LNCaP clone FGC (cell line): ENCODE measurements around the gene PERM1.

Experiments used
- DNase-seq: peaks from one replicate; pipeline ENCODE4 v3.0.0-alpha.2; 2011; ENCODE audit warnings: low read depth
- H3K4me3 ChIP-seq: 2 replicates; pipeline ENCODE4 v1.5.1; 2011; ENCODE audit warnings: mild to moderate bottlenecking, low read depth, low read length, control low read depth
- TF ChIP-seq, protein P1 (sequence below): IDR thresholded peaks from 2 replicates; pipeline ENCODE4 v1.5.1; 2012; ENCODE audit warnings: mild to moderate bottlenecking; ENCODE audit not compliant: control insufficient read depth, insufficient read depth; ENCODE audit errors: extremely low read depth

The PERM1 gene

DNA sequence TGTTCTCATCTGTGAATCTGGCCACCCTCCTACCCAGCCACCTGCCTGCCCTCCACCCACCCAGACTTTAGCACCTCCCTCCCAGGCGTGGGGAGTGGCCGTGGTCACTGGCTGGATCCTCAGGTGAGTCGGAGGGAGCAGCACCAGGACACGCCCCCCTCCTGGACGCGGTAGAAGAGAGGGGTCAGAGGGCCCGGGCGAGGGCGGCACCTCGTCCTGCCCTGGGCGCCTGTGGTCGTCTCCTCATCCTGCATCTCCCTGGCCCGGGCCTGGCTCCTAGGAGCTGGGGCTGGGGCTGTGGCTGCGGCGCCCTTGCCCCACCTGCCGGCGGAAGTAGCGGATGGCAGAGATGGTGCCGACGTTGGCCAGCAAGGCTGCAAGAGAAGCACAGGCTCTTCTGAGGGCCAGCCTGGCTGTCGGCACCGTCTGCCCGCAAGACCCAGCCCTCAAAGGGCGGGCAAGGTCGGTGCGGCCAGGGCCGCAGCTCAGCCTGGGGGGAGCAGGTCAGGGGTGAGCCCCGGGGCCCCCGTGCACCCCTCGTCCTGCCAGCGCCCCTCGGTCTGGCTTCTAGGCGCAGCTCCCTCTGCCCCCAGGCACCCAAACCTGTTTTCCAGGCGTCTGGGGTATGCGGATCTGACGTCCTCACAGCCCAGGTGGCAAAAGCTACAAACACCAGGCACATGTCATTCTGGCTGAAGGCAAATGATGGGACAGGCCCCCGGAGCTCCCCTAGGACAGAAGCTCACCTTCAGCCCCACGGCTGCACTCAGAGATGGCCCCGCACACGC lies 5.8 kb downstream of the PERM1 start:
- H3K4me3 ChIP-seq = peak overlapping the region; percentile 55
- DNase-seq = peak; percentile 45

DNA sequence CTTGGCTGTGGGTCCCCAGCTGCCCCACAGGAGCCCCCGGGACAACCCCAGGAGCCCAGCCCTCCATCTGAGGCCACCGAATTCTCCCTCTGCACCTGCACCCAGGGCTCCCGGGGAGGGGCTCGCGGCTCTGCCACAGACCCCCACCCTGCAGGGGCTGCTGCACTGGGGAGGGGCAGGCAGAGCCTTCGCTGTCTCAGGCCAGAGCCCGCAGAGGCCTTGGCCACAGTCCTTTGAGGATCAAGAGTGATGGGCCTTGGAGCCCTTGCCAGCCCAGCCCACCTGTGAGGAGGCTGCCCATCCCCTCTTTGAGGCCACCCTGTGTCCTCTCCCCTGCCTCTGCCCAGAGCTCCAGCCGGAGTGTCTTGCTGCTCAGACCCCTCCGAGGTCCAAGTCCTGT lies 6.5 kb downstream of the PERM1 start:
- TF ChIP-seq, protein P1, sequence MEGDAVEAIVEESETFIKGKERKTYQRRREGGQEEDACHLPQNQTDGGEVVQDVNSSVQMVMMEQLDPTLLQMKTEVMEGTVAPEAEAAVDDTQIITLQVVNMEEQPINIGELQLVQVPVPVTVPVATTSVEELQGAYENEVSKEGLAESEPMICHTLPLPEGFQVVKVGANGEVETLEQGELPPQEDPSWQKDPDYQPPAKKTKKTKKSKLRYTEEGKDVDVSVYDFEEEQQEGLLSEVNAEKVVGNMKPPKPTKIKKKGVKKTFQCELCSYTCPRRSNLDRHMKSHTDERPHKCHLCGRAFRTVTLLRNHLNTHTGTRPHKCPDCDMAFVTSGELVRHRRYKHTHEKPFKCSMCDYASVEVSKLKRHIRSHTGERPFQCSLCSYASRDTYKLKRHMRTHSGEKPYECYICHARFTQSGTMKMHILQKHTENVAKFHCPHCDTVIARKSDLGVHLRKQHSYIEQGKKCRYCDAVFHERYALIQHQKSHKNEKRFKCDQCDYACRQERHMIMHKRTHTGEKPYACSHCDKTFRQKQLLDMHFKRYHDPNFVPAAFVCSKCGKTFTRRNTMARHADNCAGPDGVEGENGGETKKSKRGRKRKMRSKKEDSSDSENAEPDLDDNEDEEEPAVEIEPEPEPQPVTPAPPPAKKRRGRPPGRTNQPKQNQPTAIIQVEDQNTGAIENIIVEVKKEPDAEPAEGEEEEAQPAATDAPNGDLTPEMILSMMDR = no peak
- H3K4me3 ChIP-seq = peak overlapping the region; percentile 55
- no peak for DNase-seq

More for the DNA sequence above, 5.8 kb downstream of the PERM1 start:
- TF ChIP-seq, protein P1 = peak; percentile 65

DNA sequence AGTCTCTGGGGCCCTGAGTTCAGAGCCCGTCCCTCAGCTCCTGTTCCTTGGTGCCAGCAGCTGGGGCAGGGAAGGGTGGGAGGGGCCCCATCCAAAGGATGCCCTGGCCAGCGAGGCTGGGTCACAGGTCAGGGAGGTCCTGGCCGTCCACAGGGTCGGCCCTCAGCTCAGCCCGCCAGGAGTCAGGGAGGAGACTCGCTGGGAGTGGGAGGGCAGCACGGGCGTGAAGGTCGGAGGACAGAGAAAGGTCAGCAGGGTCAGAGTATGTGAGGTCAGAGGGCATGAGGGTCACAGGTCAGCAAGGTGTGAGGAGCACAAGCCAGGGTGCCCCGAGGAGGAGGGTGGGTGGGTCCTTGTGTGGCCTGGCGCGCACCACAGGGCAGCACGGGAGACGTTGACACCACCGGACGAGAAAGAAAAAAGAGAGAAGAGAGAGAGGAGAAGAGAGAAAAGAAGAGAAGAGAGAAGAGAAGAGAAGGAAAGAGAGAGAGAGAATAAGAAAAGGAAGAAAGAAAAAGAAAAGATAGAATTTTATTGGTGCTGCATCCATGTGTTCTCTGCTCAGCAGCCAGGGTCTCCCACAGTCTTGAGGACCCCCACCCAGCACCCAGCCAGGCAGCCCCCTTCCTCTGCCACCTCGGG lies 7.1 kb downstream of the PERM1 start:
- DNase-seq = no peak
- no peak overlapping the region for H3K4me3 ChIP-seq
- TF ChIP-seq, protein P1 = no peak

DNA sequence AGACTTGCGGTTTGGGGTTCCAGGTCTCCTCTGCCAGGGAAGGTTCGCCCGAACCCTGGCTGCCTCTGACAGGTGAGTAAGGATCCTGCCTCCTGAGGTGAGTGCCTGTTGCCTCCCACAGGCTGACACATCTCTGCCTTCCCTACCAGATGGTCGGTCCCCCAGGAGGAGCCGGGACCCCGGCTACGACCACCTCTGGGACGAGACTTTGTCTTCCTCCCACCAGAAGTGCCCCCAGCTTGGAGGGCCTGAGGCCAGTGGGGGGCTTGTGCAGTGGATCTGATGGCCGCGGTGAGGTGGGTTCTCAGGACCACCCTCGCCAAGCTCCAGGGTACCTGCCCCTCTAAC lies 7.6 kb downstream of the PERM1 start:
- TF ChIP-seq, protein P1 = no peak
- no peak overlapping the region for H3K4me3 ChIP-seq
- no peak for DNase-seq

DNA sequence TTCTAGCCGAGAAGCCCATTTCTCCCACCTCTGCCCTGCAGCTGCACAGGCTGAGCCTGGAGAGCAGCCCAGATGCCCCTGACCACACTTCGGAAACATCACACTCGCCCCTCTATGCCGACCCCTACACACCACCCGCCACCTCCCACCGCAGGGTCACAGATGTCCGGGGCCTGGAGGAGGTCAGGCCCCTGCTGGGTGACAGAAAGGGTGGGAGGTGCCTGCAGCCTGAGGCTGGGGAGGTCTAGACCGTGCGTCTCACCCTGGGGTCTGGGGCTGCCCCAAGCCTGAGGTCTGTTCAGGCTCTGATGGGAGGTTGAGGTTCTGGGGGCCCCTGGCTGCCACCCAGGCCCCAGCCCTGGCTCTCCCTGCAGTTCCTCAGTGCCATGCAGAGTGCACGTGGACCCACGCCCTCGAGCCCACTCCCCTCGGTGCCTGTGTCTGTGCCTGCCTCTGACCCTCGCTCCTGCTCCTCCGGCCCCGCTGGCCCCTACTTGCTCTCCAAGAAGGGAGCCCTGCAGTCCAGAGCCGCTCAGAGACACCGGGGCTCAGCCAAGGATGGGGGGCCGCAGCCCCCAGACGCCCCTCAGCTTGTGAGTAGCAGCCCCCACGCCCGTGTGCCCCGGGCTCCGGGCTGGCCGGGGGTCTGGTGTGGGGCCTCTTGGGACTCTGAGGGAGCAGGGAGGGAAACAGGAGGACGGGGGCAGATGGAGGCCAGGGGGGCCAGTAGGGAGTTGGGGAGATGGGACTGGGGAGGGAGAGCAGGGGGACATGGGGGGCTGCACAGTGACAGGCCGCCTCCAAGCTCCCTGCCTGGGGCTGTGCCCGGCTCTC lies 8.2 kb downstream of the PERM1 start:
- no peak overlapping the region for H3K4me3 ChIP-seq
- DNase-seq = no peak
- TF ChIP-seq, protein P1 = no peak

DNA sequence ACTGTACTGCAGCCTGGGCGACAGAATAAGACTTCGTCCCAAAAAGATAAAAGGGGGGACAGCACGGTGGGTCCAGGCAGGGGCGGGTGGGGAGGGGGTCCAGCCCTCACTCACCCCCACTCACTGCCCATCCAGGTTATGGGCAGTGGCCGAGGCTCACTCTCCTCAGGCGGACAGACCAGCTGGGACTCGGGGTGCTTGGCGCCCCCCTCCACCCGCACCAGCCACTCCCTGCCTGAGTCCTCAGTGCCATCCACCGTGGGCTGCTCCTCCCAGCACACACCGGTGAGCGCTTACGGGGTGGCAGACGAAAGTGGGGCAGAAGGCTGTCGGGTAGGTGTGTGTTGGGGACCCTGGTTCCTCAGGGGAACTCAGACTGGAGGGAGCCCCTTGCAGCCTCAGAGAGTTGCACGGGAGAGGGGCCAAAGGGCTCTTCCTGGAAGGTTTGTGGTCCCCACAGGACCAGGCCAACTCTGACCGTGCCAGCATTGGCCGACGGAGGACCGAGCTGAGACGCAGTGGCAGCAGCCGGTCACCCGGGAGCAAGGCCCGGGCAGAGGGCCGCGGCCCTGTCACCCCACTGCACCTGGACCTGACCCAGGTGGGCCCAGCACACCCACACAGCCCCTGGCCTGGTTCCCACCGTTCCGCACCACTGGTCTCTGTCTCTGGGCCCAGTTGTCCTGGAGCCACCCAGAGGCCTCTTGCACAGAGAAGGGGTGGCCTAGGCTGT lies 9.0 kb downstream of the PERM1 start:
- TF ChIP-seq, protein P1 = no peak
- no peak overlapping the region for H3K4me3 ChIP-seq
- DNase-seq = no peak
